OCI-LY7 (cell line): ENCODE results near the gene ZNF438.

Experiments used
- CTCF ChIP-seq: fragments of 200-600 bp; sonication (generic); conservative IDR thresholded peaks from 2 replicates; pipeline ENCODE4 v1.5.1; 2014; ENCODE audit warnings: mild to moderate bottlenecking, antibody characterized with exemption, low read length, moderate library complexity, mixed read lengths
- EZH2phosphoT487 ChIP-seq: fragments of 200-600 bp; sonication (generic); IDR thresholded peaks from 2 replicates; pipeline ENCODE4 v1.6.1; 2018; ENCODE audit warnings: low read depth, borderline replicate concordance, mild to moderate bottlenecking, mixed run types, antibody characterized with exemption, low read length, moderate library complexity, mixed read lengths

- TF ChIP-seq CTCF (no peak), EZH2phosphoT487 (no peak)
These were observed 21.6 kb downstream of the ZNF438 start for GRCh38 chr10:31010062-31010461.
